Measurements from ENCODE around the gene GAS7. TPM values are rescaled to one million over a fixed set of nuclear protein-coding genes. Genes with fewer than 3 reads are reported as not detected.

The GAS7 gene
- total RNA-seq, 1 donor from 2014 or later, result 47.7 TPM

GRCh38 chr17:9862220-9862619 lies 336.2 kb downstream of the GAS7 start:
- Mint-ChIP-seq H3K27ac (no peak overlapping the region), H3K4me1 (no peaks in the 10 kb centered on the region), H3K9me3 (peaks cover 44% of the 10 kb centered on the region), H3K27me3 (ENCODE audit: low read depth) (peaks cover 17% of the 10 kb centered on the region), H3K36me3 (no peaks in the 10 kb centered on the region), H3K4me3 (no peak overlapping the region)
- TF ChIP-seq, protein P1, sequence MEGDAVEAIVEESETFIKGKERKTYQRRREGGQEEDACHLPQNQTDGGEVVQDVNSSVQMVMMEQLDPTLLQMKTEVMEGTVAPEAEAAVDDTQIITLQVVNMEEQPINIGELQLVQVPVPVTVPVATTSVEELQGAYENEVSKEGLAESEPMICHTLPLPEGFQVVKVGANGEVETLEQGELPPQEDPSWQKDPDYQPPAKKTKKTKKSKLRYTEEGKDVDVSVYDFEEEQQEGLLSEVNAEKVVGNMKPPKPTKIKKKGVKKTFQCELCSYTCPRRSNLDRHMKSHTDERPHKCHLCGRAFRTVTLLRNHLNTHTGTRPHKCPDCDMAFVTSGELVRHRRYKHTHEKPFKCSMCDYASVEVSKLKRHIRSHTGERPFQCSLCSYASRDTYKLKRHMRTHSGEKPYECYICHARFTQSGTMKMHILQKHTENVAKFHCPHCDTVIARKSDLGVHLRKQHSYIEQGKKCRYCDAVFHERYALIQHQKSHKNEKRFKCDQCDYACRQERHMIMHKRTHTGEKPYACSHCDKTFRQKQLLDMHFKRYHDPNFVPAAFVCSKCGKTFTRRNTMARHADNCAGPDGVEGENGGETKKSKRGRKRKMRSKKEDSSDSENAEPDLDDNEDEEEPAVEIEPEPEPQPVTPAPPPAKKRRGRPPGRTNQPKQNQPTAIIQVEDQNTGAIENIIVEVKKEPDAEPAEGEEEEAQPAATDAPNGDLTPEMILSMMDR (IDR thresholded peaks at IDR 0.05; ENCODE audit: unreplicated experiment), result no peak
- DNase-seq (ENCODE audit: low spot score in 2 of 2, unreplicated experiment in 2 of 2), result no peak

DNA sequence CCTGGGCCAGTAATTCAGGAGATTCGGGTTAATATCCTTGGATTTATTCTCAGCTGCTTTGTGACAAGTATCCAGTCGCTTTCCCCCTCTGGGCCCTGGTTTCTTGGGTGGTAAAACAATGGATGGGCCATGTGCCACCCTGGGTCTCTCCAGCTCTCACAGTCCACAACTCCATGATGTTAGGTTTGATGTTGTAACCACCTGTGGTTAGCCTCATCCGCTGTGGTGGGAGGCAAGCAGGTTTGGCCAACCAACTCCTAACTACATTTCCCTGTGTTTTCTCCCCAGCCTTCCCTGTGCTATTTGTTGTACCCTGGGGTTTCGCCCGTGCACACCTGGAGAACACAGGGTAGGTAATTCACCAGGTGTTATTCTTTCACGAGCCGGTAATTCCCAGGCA lies 337.6 kb downstream of the GAS7 start:
- TF ChIP-seq, protein P1 (IDR thresholded peaks at IDR 0.05; ENCODE audit: unreplicated experiment), result no peak
- Mint-ChIP-seq H3K4me3 (no peak overlapping the region), H3K36me3 (no peaks in the 10 kb centered on the region), H3K27ac (no peak overlapping the region), H3K9me3 (peaks cover 35% of the 10 kb centered on the region), H3K27me3 (ENCODE audit: low read depth) (peaks cover 17% of the 10 kb centered on the region), H3K4me1 (no peaks in the 10 kb centered on the region)
- no peak for DNase-seq (ENCODE audit: low spot score in 2 of 2, unreplicated experiment in 2 of 2)

Other genes starting within 250 kb of the GAS7 start
- gene MYH13, start 174.4 kb upstream of the GAS7 start, total RNA-seq, result 0.04 TPM in 1 of 3 replicates, not detected in the others
- gene MYH8, start 223.3 kb upstream of the GAS7 start, total RNA-seq, result not detected in 3 replicates